Neural progenitor cell (in vitro differentiated cells): ENCODE measurements around the gene C6orf141. TPM values are rescaled to one million over a fixed set of nuclear protein-coding genes. Genes with fewer than 3 reads are reported as not detected.

Source experiments
- DNase-seq: peaks from one replicate; pipeline ENCODE4 v3.0.0-alpha.2; 2016; ENCODE audit warnings: low spot score
- H2AFZ ChIP-seq: fragments of 200-600 bp; sonication (generic); replicated peaks from 2 replicates; pipeline ENCODE4 v1.6.1; 2016; ENCODE audit warnings: antibody characterized with exemption
- H3F3A ChIP-seq: fragments of 200-600 bp; sonication (generic); 2 replicates; pipeline ENCODE4 v1.6.1; 2016; ENCODE audit warnings: antibody characterized with exemption, low read depth
- H3K27ac ChIP-seq: fragments of 200-600 bp; sonication (generic); 2 replicates; pipeline ENCODE4 v1.5.1; 2016; ENCODE audit warnings: mild to moderate bottlenecking
- H3K27me3 ChIP-seq: fragments of 200-600 bp; sonication (generic); 2 replicates; pipeline ENCODE4 v1.6.1; 2016; ENCODE audit warnings: mild to moderate bottlenecking, moderate library complexity
- H3K36me3 ChIP-seq: fragments of 200-600 bp; sonication (generic); 2 replicates; pipeline ENCODE4 v1.5.1; 2016
- H3K4me1 ChIP-seq: fragments of 200-600 bp; sonication (generic); 2 replicates; pipeline ENCODE4 v1.6.1; 2016; ENCODE audit warnings: mixed run types
- H3K4me2 ChIP-seq: fragments of 200-600 bp; sonication (generic); 2 replicates; pipeline ENCODE4 v1.6.1; 2016
- H3K4me3 ChIP-seq: fragments of 200-600 bp; sonication (generic); 2 replicates; pipeline ENCODE4 v1.5.1; 2016
- H3K79me2 ChIP-seq: fragments of 200-600 bp; sonication (generic); 2 replicates; pipeline ENCODE4 v1.6.1; 2016; ENCODE audit warnings: low read depth
- H3K9ac ChIP-seq: fragments of 200-600 bp; sonication (generic); 2 replicates; pipeline ENCODE4 v1.6.1; 2016
- H3K9me3 ChIP-seq: fragments of 200-600 bp; sonication (generic); 2 replicates; pipeline ENCODE4 v1.5.1; 2016; ENCODE audit warnings: low read depth
- H4K20me1 ChIP-seq: fragments of 200-600 bp; sonication (generic); 2 replicates; pipeline ENCODE4 v1.6.1; 2016; ENCODE audit warnings: low read depth
- H3K27ac Mint-ChIP-seq: 3 replicates; pipeline ENCODE4 v1.8.0; 2021; ENCODE audit warnings: mixed read lengths
- H3K27me3 Mint-ChIP-seq: 2 replicates; pipeline ENCODE4 v1.8.0; 2022; ENCODE audit warnings: low read depth, mild to moderate bottlenecking, inconsistent platforms, moderate library complexity, mixed read lengths; ENCODE audit not compliant: insufficient read depth
- H3K36me3 Mint-ChIP-seq: 3 replicates; pipeline ENCODE4 v1.8.0; 2021; ENCODE audit warnings: mixed read lengths
- H3K4me1 Mint-ChIP-seq: 3 replicates; pipeline ENCODE4 v1.8.0; 2021; ENCODE audit warnings: mixed read lengths
- H3K4me3 Mint-ChIP-seq: 3 replicates; pipeline ENCODE4 v1.8.0; 2021; ENCODE audit warnings: mild to moderate bottlenecking, moderate library complexity, mixed read lengths
- H3K9me3 Mint-ChIP-seq: 3 replicates; pipeline ENCODE4 v1.8.0; 2020; ENCODE audit warnings: mixed read lengths
- EZH2 ChIP-seq: fragments of 200-600 bp; sonication (generic); IDR thresholded peaks from 2 replicates; pipeline ENCODE4 v1.6.1; 2017; ENCODE audit warnings: antibody characterized with exemption, mild to moderate bottlenecking, moderate library complexity
- EZH2phosphoT487 ChIP-seq: fragments of 200-600 bp; sonication (generic); IDR thresholded peaks from 2 replicates; pipeline ENCODE4 v1.6.1; 2017; ENCODE audit warnings: antibody characterized with exemption
- total RNA-seq: library from RNA; depleted of rRNA; stranded (reverse); fragments of >200 nt; gene quantifications from 2 replicates; pipeline ENCODE4 v1.2.3, GENCODE V29; 2015; ENCODE audit warnings: low replicate concordance
- TF ChIP-seq, protein P1 (sequence below): fragments of 200-600 bp; sonication (generic); IDR thresholded peaks from 2 replicates; pipeline ENCODE4 v1.5.1; 2017; ENCODE audit warnings: antibody characterized with exemption, mild to moderate bottlenecking

Gene C6orf141
- total RNA-seq, 1 donor from 2014 or later: 87.2 TPM

DNA sequence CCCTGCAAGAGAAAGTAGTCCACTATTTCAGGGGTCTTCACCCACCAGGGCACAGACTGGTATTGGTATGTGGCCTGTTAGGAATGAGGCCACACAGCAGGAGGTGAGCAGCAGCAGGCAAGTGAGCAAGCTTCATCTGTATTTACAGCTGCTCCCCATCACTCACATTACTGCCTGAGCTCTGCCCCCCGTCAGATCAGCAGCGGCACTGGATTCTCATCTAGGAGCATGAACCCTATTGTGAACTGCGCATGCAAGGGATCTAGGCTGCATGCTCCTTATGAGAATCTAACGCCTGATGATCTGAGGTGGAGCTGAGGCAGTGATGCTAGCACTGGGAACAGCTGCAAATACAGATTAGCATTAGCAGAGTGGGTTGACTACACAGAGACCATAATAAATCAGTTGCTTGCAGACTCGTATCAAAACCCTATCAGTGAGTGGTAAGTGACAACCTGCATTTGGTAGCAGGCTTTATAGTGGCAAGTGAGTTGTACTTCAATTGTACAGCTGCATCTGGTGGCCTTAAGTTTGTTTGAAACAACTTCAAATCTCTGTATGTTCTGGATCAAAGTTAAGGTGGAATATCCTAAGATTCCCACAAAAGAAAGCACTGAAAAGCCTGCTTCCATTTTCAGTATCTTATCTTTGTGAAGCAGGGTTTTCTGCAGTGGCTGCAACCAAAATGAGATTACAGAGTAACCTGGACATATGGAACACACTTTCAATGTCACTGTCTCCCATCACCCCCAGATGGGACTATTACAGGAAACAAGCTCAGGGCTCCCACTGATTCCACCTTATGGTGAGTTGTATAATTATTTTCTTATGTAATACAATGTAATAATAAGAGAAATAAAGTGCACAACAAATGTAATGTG is 12.8 kb downstream of the C6orf141 start:
- Histone ChIP-seq H3K4me1 (no peaks in the 10 kb centered on the region), H3K79me2 (peaks cover 5% of the 10 kb centered on the region), H3K36me3 (no peaks in the 10 kb centered on the region), H3K27me3 (no peaks in the 10 kb centered on the region), H3K9ac (no peak overlapping the region), H3K4me2 (no peak overlapping the region), H2AFZ (no peak overlapping the region), H4K20me1 (peaks cover 6% of the 10 kb centered on the region), H3F3A (peaks cover 37% of the 10 kb centered on the region), H3K27ac (no peak overlapping the region), H3K4me3 (no peak overlapping the region), H3K9me3 (no peaks in the 10 kb centered on the region)
- TF ChIP-seq EZH2: no peak
- TF ChIP-seq, protein P1, sequence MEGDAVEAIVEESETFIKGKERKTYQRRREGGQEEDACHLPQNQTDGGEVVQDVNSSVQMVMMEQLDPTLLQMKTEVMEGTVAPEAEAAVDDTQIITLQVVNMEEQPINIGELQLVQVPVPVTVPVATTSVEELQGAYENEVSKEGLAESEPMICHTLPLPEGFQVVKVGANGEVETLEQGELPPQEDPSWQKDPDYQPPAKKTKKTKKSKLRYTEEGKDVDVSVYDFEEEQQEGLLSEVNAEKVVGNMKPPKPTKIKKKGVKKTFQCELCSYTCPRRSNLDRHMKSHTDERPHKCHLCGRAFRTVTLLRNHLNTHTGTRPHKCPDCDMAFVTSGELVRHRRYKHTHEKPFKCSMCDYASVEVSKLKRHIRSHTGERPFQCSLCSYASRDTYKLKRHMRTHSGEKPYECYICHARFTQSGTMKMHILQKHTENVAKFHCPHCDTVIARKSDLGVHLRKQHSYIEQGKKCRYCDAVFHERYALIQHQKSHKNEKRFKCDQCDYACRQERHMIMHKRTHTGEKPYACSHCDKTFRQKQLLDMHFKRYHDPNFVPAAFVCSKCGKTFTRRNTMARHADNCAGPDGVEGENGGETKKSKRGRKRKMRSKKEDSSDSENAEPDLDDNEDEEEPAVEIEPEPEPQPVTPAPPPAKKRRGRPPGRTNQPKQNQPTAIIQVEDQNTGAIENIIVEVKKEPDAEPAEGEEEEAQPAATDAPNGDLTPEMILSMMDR: no peak
- TF ChIP-seq EZH2phosphoT487: no peak
- Mint-ChIP-seq H3K27ac (no peak overlapping the region), H3K9me3 (peaks cover 3% of the 10 kb centered on the region), H3K4me3 (no peak overlapping the region), H3K4me1 (no peaks in the 10 kb centered on the region), H3K27me3 (no peaks in the 10 kb centered on the region), H3K36me3 (no peaks in the 10 kb centered on the region)
- no peak for DNase-seq

GRCh38 chr6:49564552-49564951 is 14.1 kb downstream of the C6orf141 start:
- Histone ChIP-seq H2AFZ (no peak overlapping the region), H3K9ac (no peak overlapping the region), H3F3A (peaks cover 27% of the 10 kb centered on the region), H3K27me3 (no peaks in the 10 kb centered on the region), H3K27ac (no peak overlapping the region), H3K4me2 (no peak overlapping the region), H3K79me2 (no peaks in the 10 kb centered on the region), H3K4me3 (no peak overlapping the region), H3K36me3 (no peaks in the 10 kb centered on the region), H4K20me1 (peaks cover 6% of the 10 kb centered on the region), H3K4me1 (no peaks in the 10 kb centered on the region), H3K9me3 (no peaks in the 10 kb centered on the region)
- no peak overlapping the region for H3K4me3 Mint-ChIP-seq
- H3K9me3 Mint-ChIP-seq: peaks cover 3% of the 10 kb centered on the region
- TF ChIP-seq EZH2phosphoT487 (no peak), EZH2 (no peak)
- TF ChIP-seq, protein P1: no peak
- no peak overlapping the region for H3K27ac Mint-ChIP-seq
- H3K36me3 Mint-ChIP-seq: no peaks in the 10 kb centered on the region
- no peaks in the 10 kb centered on the region for H3K4me1 Mint-ChIP-seq
- no peaks in the 10 kb centered on the region for H3K27me3 Mint-ChIP-seq
- DNase-seq: no peak

DNA sequence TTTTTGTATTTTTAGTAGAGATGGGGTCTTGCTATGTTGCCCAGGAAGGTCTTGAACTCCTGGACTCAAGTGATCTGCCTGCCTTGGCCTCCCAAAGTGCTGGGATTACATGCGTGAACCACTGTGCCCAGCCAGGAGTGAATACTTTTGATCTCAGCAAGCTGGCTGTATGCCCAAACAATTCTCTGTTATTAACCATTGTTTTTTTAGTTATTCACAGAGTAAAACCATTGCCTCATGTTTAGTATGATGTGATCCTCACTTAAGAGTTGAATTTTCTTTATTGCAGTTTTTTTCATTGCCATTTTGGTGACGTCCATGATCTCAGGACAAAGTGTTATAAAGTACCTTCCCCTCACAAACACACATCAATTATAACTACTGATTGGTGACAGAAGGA is 14.8 kb downstream of the C6orf141 start:
- H3K4me3 Mint-ChIP-seq: no peak overlapping the region
- no peaks in the 10 kb centered on the region for H3K27me3 Mint-ChIP-seq

More for the DNA sequence above, 14.8 kb downstream of the C6orf141 start:
- no peak overlapping the region for H3K27ac Mint-ChIP-seq
- no peak overlapping the region for H3K9ac ChIP-seq
- peaks cover 20% of the 10 kb centered on the region for H3F3A ChIP-seq
- peaks cover 3% of the 10 kb centered on the region for H3K9me3 Mint-ChIP-seq
- no peak overlapping the region for H3K4me3 ChIP-seq
- no peaks in the 10 kb centered on the region for H3K79me2 ChIP-seq
- DNase-seq: no peak
- H3K9me3 ChIP-seq: no peaks in the 10 kb centered on the region
- H3K27me3 ChIP-seq: no peaks in the 10 kb centered on the region
- H3K27ac ChIP-seq: no peak overlapping the region
- H3K4me2 ChIP-seq: no peak overlapping the region
- no peaks in the 10 kb centered on the region for H3K36me3 ChIP-seq
- no peak overlapping the region for H2AFZ ChIP-seq
- TF ChIP-seq, protein P1: no peak
- no peaks in the 10 kb centered on the region for H3K4me1 Mint-ChIP-seq
- H3K36me3 Mint-ChIP-seq: no peaks in the 10 kb centered on the region
- H3K4me1 ChIP-seq: no peaks in the 10 kb centered on the region
- peaks cover 5% of the 10 kb centered on the region for H4K20me1 ChIP-seq
